ENCODE results near the gene OCIAD1. TPM values are rescaled to one million over a fixed set of nuclear protein-coding genes. Genes with fewer than 3 reads are reported as not detected.

OCIAD1 gene
- total RNA-seq, 2 donors from 2014 or later: 148 to 152 TPM

GRCh38 chr4:48804584-48805301 is 26.1 kb upstream of the OCIAD1 start:
- no peaks in the 10 kb centered on the region for H3K36me3 ChIP-seq (ENCODE audit: control insufficient read depth, insufficient read depth, low read length)
- H3K27ac ChIP-seq (ENCODE audit: low read depth, low read length): no peak overlapping the region
- no peak overlapping the region for H3K4me3 ChIP-seq (ENCODE audit: low read length)
- no peaks in the 10 kb centered on the region for H3K4me1 ChIP-seq (ENCODE audit: control insufficient read depth, insufficient read depth, low read length)
- no peaks in the 10 kb centered on the region for H3K27me3 ChIP-seq (ENCODE audit: control insufficient read depth, insufficient read depth, low read length, poor library complexity, severe bottlenecking)
- H3K27ac Mint-ChIP-seq: no peak overlapping the region
- no peaks in the 10 kb centered on the region for H3K4me1 Mint-ChIP-seq
- H3K9me3 Mint-ChIP-seq: peaks cover 4% of the 10 kb centered on the region
- no peaks in the 10 kb centered on the region for H3K36me3 Mint-ChIP-seq (ENCODE audit: low read depth)
- no peak overlapping the region for H3K4me3 Mint-ChIP-seq
- WGBS, 2 experiments (ENCODE audit: insufficient coverage in 1 of 2, insufficient read length in 1 of 2): 90 to 92% methylated on average over 7 to 8 of the region's 8 CpGs
- no peak overlapping the region for H3K9ac ChIP-seq (ENCODE audit: extremely low read depth, low read length, poor library complexity, severe bottlenecking)
- H3K9me3 ChIP-seq (ENCODE audit: control insufficient read depth, low read length): no peaks in the 10 kb centered on the region
- no peaks in the 10 kb centered on the region for H3K27me3 Mint-ChIP-seq (ENCODE audit: insufficient read depth)
- no peak for DNase-seq
- TF ChIP-seq CTCF (conservative IDR thresholded peaks at IDR 0.05): no peak

- peaks cover 4% of the 10 kb centered on the region for H3K9me3 Mint-ChIP-seq
- no peak for DNase-seq
- H3K36me3 ChIP-seq (ENCODE audit: control insufficient read depth, insufficient read depth, low read length): no peaks in the 10 kb centered on the region
- H3K36me3 Mint-ChIP-seq (ENCODE audit: low read depth): no peaks in the 10 kb centered on the region
- no peaks in the 10 kb centered on the region for H3K9me3 ChIP-seq (ENCODE audit: control insufficient read depth, low read length)
- no peak overlapping the region for H3K27ac Mint-ChIP-seq
- no peaks in the 10 kb centered on the region for H3K27me3 ChIP-seq (ENCODE audit: control insufficient read depth, insufficient read depth, low read length, poor library complexity, severe bottlenecking)
- TF ChIP-seq CTCF (conservative IDR thresholded peaks at IDR 0.05): no peak
- H3K9ac ChIP-seq (ENCODE audit: extremely low read depth, low read length, poor library complexity, severe bottlenecking): no peak overlapping the region
- no peak overlapping the region for H3K27ac ChIP-seq (ENCODE audit: low read depth, low read length)
- H3K4me1 Mint-ChIP-seq: no peaks in the 10 kb centered on the region
- no peaks in the 10 kb centered on the region for H3K4me1 ChIP-seq (ENCODE audit: control insufficient read depth, insufficient read depth, low read length)
- 44 to 73% methylated on average over 2 to 5 of the region's 6 CpGs for WGBS, 2 experiments (ENCODE audit: insufficient coverage in 1 of 2, insufficient read length in 1 of 2)
- H3K27me3 Mint-ChIP-seq (ENCODE audit: insufficient read depth): no peaks in the 10 kb centered on the region
- H3K4me3 ChIP-seq (ENCODE audit: low read length): no peak overlapping the region
- H3K4me3 Mint-ChIP-seq: no peak overlapping the region
Measured at GRCh38 chr4:48812866-48813265, 18.0 kb upstream of the OCIAD1 start.

- Histone ChIP-seq H3K27ac (ENCODE audit: low read depth, low read length) (no peak overlapping the region), H3K9ac (ENCODE audit: extremely low read depth, low read length, poor library complexity, severe bottlenecking) (no peak overlapping the region), H3K4me3 (ENCODE audit: low read length) (no peak overlapping the region), H3K9me3 (ENCODE audit: control insufficient read depth, low read length) (no peaks in the 10 kb centered on the region), H3K36me3 (ENCODE audit: control insufficient read depth, insufficient read depth, low read length) (no peaks in the 10 kb centered on the region), H3K27me3 (ENCODE audit: control insufficient read depth, insufficient read depth, low read length, poor library complexity, severe bottlenecking) (no peaks in the 10 kb centered on the region), H3K4me1 (ENCODE audit: control insufficient read depth, insufficient read depth, low read length) (no peaks in the 10 kb centered on the region)
- 80 to 94% methylated on average over 1 of the region's 1 CpG for WGBS, 2 experiments (ENCODE audit: insufficient coverage in 1 of 2, insufficient read length in 1 of 2)
- Mint-ChIP-seq H3K4me1 (no peaks in the 10 kb centered on the region), H3K36me3 (ENCODE audit: low read depth) (no peaks in the 10 kb centered on the region), H3K4me3 (no peak overlapping the region), H3K27me3 (ENCODE audit: insufficient read depth) (no peaks in the 10 kb centered on the region), H3K27ac (no peak overlapping the region), H3K9me3 (no peaks in the 10 kb centered on the region)
- TF ChIP-seq CTCF (conservative IDR thresholded peaks at IDR 0.05): no peak
- DNase-seq: no peak
Measured at GRCh38 chr4:48813964-48814363, 16.9 kb upstream of the OCIAD1 start.
